WTC11 (cell line): ENCODE measurements around the gene STAT3.

ENCODE experiments used
- TF ChIP-seq, protein P1 (sequence below): fragments of 200-600 bp; IDR thresholded peaks from 2 replicates; pipeline ENCODE4 v1.8.0; 2022; ENCODE audit warnings: antibody characterized with exemption
- TF ChIP-seq, protein P2 (sequence below): fragments of 250-450 bp; sonication (Bioruptor Pico); IDR thresholded peaks from 2 replicates; pipeline ENCODE4 v1.9.0; 2021; ENCODE audit warnings: mild to moderate bottlenecking, borderline replicate concordance

DNA sequence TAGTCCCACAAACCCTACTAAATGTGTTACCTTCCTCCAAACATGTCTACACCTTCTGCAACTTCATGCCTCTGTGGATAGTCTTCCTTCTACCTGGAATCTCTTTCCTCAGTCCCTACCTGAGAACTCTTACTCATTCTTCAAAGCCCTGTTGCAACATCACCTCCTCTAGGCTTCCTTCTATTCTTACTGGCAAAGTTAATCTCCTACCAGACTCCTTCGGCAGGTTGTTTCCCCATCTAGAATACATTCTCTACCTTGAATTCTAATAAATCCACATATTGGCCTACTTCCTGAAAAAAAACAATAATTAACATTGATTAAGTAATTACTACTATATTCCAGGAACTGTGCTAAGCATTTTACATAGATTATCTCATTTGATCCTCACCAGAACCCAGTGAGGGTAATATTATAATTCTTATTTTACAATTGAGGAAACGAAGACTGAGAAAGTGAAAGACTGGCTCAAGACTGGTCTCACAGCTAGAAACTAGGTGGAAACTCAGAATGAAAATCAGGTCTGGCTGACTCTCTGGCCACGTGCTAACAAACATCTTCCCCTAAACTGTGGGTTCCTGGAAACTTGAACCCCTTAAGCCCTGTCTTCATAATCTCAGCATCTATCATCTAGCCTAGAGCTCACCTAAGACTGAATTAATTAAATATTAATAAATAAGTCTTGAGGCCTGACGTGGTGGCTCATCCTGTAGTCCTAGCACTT lies 4.6 kb upstream of the STAT3 start:
- TF ChIP-seq, protein P1, sequence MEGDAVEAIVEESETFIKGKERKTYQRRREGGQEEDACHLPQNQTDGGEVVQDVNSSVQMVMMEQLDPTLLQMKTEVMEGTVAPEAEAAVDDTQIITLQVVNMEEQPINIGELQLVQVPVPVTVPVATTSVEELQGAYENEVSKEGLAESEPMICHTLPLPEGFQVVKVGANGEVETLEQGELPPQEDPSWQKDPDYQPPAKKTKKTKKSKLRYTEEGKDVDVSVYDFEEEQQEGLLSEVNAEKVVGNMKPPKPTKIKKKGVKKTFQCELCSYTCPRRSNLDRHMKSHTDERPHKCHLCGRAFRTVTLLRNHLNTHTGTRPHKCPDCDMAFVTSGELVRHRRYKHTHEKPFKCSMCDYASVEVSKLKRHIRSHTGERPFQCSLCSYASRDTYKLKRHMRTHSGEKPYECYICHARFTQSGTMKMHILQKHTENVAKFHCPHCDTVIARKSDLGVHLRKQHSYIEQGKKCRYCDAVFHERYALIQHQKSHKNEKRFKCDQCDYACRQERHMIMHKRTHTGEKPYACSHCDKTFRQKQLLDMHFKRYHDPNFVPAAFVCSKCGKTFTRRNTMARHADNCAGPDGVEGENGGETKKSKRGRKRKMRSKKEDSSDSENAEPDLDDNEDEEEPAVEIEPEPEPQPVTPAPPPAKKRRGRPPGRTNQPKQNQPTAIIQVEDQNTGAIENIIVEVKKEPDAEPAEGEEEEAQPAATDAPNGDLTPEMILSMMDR: no peak
- TF ChIP-seq, protein P2, sequence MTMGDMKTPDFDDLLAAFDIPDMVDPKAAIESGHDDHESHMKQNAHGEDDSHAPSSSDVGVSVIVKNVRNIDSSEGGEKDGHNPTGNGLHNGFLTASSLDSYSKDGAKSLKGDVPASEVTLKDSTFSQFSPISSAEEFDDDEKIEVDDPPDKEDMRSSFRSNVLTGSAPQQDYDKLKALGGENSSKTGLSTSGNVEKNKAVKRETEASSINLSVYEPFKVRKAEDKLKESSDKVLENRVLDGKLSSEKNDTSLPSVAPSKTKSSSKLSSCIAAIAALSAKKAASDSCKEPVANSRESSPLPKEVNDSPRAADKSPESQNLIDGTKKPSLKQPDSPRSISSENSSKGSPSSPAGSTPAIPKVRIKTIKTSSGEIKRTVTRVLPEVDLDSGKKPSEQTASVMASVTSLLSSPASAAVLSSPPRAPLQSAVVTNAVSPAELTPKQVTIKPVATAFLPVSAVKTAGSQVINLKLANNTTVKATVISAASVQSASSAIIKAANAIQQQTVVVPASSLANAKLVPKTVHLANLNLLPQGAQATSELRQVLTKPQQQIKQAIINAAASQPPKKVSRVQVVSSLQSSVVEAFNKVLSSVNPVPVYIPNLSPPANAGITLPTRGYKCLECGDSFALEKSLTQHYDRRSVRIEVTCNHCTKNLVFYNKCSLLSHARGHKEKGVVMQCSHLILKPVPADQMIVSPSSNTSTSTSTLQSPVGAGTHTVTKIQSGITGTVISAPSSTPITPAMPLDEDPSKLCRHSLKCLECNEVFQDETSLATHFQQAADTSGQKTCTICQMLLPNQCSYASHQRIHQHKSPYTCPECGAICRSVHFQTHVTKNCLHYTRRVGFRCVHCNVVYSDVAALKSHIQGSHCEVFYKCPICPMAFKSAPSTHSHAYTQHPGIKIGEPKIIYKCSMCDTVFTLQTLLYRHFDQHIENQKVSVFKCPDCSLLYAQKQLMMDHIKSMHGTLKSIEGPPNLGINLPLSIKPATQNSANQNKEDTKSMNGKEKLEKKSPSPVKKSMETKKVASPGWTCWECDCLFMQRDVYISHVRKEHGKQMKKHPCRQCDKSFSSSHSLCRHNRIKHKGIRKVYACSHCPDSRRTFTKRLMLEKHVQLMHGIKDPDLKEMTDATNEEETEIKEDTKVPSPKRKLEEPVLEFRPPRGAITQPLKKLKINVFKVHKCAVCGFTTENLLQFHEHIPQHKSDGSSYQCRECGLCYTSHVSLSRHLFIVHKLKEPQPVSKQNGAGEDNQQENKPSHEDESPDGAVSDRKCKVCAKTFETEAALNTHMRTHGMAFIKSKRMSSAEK (CRISPR knock-in tag): no peak
